Liver (tissue), 3 donors: ENCODE measurements around the gene METTL21A.
"Not testable (repeated sequence)": the region's sequence is repeated elsewhere in the genome, so short reads cannot be mapped to it uniquely, and the experiment has no call there.

Experiments
- CTCF ChIP-seq: fragments of 150-350 bp; IDR thresholded peaks from 2 replicates; pipeline ENCODE4 v1.5.1; 2017; ENCODE audit warnings: improper control_type of control experiment, low read depth, low read length; ENCODE audit not compliant: missing input control
- GABPA ChIP-seq, 2 donors: IDR thresholded peaks in 1 of 2; conservative IDR thresholded peaks in 1 of 2; 2 replicates each; pipeline ENCODE4 v1.6.1; 2016; ENCODE audit warnings: antibody characterized with exemption in 2 of 2, mild to moderate bottlenecking in 1 of 2, moderate library complexity in 1 of 2
- SP1 ChIP-seq: IDR thresholded peaks from 2 replicates; pipeline ENCODE4 v1.6.1; 2018; ENCODE audit warnings: antibody characterized with exemption, mild to moderate bottlenecking
- TAF1 ChIP-seq: conservative IDR thresholded peaks from 2 replicates; pipeline ENCODE4 v1.6.1; 2016; ENCODE audit warnings: antibody characterized with exemption, mild to moderate bottlenecking
- YY1 ChIP-seq: IDR thresholded peaks from 2 replicates; pipeline ENCODE4 v1.6.1; 2016; ENCODE audit warnings: antibody characterized with exemption, mild to moderate bottlenecking
- donor health status: healthy.
- donor health status: healthy.

DNA sequence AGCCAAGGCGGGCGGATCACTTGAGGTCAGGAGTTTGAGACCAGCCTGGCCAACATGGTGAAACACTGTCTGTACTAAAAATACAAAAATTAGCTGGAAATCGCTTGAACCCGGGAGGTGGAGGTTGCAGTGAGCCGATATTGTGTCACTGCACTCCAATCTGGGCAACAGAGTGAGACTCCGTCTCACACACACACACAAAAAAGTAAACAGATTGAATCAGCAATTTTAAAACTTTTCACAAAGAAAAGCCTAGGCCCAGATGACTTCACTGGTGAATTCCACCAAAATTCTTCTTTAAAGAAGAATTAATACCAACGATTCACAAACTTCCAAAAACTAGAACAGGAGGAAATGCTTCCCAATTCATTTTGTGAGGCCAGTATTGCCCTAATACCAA, 21.4 kb upstream of the METTL21A start:
- TF ChIP-seq CTCF; TAF1; YY1; SP1; GABPA (IDR thresholded peaks at IDR 0.05 in 1 of 2, conservative IDR thresholded peaks at IDR 0.05 in 1 of 2): not testable (repeated sequence)
